ENCODE measurements around the gene DOP1A. TPM values are rescaled to one million over a fixed set of nuclear protein-coding genes. Genes with fewer than 3 reads are reported as not detected.
"Not testable (repeated sequence)": the region's sequence is repeated elsewhere in the genome, so short reads cannot be mapped to it uniquely, and the experiment has no call there.

The DOP1A gene
- total and polyA plus RNA-seq, 2 experiments from 2014 or later: 4.5 to 26.0 TPM

DNA sequence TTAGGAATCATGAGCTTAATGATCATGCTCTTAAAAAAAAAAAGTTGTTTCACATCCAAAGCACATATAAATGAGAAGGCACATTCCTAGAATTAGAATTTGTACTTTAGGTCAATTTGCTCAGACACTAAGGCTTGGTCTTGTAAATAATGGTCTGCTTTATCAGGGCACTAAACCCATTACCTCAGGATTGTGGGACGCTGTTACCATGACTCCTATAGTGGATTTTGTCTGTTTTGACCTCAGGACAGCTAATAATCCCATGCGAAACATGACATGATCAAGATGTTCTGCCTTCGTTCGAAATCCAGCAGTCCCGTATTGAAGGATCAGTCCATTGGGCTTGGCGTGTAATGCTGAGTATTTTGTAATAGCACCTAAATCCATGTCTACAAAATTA, 123.2 kb downstream of the DOP1A start:
- TF ChIP-seq, protein P1, sequence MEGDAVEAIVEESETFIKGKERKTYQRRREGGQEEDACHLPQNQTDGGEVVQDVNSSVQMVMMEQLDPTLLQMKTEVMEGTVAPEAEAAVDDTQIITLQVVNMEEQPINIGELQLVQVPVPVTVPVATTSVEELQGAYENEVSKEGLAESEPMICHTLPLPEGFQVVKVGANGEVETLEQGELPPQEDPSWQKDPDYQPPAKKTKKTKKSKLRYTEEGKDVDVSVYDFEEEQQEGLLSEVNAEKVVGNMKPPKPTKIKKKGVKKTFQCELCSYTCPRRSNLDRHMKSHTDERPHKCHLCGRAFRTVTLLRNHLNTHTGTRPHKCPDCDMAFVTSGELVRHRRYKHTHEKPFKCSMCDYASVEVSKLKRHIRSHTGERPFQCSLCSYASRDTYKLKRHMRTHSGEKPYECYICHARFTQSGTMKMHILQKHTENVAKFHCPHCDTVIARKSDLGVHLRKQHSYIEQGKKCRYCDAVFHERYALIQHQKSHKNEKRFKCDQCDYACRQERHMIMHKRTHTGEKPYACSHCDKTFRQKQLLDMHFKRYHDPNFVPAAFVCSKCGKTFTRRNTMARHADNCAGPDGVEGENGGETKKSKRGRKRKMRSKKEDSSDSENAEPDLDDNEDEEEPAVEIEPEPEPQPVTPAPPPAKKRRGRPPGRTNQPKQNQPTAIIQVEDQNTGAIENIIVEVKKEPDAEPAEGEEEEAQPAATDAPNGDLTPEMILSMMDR (IDR thresholded peaks at IDR 0.05; ENCODE audit: low read depth, low read length): no peak
- Histone ChIP-seq H3K4me3 (no peak overlapping the region), H3K9me3 (ENCODE audit: low read depth) (no peaks in the 10 kb centered on the region), H3K27me3 (no peaks in the 10 kb centered on the region), H3K4me1 (ENCODE audit: low read depth) (peaks cover 11% of the 10 kb centered on the region), H3K36me3 (peaks cover 50% of the 10 kb centered on the region), H3K27ac (no peak overlapping the region)
- no peak for DNase-seq (ENCODE audit: low read depth in 1 of 2, low spot score in 1 of 2)

DNA sequence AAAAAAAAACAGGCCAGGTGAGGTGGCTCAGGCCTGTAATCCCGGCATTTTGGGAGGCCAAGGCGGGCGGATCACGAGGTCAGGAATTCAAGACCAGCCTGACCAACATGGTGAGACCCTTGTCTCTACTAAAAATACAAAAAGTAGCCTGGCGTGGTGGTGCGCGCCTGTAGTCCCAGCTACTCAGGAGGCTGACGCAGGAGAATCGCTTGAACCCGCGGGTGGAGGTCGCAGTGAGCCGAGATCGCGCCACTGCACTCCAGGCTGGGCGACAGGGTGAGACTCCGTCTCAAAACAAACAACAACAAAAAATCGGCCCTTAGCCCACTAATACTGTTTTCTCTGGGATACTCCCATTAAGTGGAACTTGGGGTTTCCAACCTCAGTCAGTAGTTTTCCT, 124.5 kb downstream of the DOP1A start:
- peaks cover 11% of the 10 kb centered on the region for H3K4me1 ChIP-seq (ENCODE audit: low read depth)
- DNase-seq (ENCODE audit: low read depth in 1 of 2, low spot score in 1 of 2); H3K9me3 ChIP-seq (ENCODE audit: low read depth); H3K27ac ChIP-seq; H3K27me3 ChIP-seq: not testable (repeated sequence)
- H3K36me3 ChIP-seq: peaks cover 51% of the 10 kb centered on the region
- H3K4me3 ChIP-seq: peak overlapping the region; percentile 93

DNA sequence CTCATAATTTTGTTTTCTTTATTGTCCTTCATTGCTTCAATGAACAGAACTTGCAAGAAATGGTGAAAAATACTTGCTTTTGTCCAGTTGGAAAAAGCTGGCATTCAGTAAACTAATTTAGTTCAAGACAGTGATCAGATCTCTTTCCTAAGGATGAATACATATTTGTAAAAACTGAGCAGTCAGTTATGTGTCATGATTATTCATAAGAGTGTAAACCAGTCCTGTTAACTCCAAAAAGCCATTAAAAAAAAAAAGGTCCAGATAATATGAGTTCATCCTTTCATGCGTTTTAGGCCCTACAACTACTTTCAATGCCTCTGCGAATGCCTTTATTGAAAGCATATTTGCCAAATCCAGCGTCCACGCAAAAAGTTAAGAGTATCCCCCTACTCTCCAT, 125.0 kb downstream of the DOP1A start:
- peak overlapping the region; percentile 92 for H3K27ac ChIP-seq
- DNase-seq (ENCODE audit: low read depth in 1 of 2, low spot score in 1 of 2): peak in 1 of 2 donors; percentile 17

DNA sequence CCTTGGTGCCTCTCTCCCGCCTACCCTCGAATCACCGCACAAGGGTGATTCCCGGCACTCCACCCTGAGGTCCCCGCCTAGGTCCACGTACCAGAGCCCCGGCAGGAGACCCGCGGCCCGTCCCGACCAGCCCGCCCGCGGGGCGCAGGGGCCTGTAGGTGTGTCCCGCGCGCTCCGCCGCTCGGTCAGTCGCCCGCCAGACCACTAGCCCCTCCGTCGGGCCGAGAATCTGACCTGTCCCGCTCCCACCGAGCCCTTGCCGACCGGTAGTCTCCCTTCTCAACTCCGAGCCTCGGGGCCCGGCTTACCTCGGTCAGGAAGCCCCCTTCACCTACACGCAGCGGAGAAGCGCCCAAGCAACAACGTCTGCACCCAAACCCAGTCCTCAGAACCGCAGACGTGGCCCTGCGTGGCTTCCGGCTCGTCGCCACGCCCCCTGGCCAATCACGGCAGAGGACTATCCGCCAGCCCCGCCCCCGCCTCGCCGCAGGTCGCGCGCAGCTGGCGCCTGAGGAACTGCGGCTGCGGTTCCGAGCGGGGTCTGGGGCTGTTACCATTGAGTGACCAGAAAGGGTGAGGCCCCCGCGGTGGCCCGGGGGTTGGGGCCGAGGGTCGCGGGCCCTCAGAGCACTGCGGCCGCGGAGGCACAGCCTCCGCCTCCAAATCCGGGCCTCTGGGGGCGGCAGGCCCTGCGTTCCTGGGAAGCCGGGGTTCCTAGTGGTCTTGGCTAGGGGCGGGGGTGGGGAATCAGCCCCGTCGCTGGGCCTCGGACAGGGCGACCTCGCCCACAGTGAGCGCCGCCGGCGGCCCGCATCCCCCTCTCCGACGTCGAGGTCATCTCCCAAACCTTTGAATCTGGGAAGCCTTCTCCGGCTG, 125.6 kb downstream of the DOP1A start, which contains the start of the genes PGM3 and RWDD2A:
Gene PGM3 (minus strand): TSS at position 395 of the 876 bp plus-strand sequence. CDS start 2,253 bp downstream, outside the sequence.
Gene RWDD2A (plus strand): TSS at position 487 of the 876 bp plus-strand sequence. CDS start 1,095 bp downstream, outside the sequence.
- TF ChIP-seq, protein P1 (IDR thresholded peaks at IDR 0.05; ENCODE audit: low read depth, low read length): no peak
- no peaks in the 10 kb centered on the region for H3K27me3 ChIP-seq
- H3K36me3 ChIP-seq: peaks cover 44% of the 10 kb centered on the region
- DNase-seq (ENCODE audit: low read depth in 1 of 2, low spot score in 1 of 2): peak; percentile 89 to 94
- H3K27ac ChIP-seq: peak within 1 kb of the TSS; percentile 92
- H3K4me1 ChIP-seq (ENCODE audit: low read depth): peaks cover 11% of the 10 kb centered on the region
- H3K4me3 ChIP-seq: peak within 1 kb of the TSS; percentile 93
- no peaks in the 10 kb centered on the region for H3K9me3 ChIP-seq (ENCODE audit: low read depth)

More for the DNA sequence above, 125.0 kb downstream of the DOP1A start:
- Histone ChIP-seq H3K4me3 (peak overlapping the region; percentile 93), H3K27me3 (no peaks in the 10 kb centered on the region), H3K9me3 (ENCODE audit: low read depth) (no peaks in the 10 kb centered on the region), H3K36me3 (peaks cover 48% of the 10 kb centered on the region), H3K4me1 (ENCODE audit: low read depth) (peaks cover 11% of the 10 kb centered on the region)
- TF ChIP-seq, protein P1 (IDR thresholded peaks at IDR 0.05; ENCODE audit: low read depth, low read length): no peak

DNA sequence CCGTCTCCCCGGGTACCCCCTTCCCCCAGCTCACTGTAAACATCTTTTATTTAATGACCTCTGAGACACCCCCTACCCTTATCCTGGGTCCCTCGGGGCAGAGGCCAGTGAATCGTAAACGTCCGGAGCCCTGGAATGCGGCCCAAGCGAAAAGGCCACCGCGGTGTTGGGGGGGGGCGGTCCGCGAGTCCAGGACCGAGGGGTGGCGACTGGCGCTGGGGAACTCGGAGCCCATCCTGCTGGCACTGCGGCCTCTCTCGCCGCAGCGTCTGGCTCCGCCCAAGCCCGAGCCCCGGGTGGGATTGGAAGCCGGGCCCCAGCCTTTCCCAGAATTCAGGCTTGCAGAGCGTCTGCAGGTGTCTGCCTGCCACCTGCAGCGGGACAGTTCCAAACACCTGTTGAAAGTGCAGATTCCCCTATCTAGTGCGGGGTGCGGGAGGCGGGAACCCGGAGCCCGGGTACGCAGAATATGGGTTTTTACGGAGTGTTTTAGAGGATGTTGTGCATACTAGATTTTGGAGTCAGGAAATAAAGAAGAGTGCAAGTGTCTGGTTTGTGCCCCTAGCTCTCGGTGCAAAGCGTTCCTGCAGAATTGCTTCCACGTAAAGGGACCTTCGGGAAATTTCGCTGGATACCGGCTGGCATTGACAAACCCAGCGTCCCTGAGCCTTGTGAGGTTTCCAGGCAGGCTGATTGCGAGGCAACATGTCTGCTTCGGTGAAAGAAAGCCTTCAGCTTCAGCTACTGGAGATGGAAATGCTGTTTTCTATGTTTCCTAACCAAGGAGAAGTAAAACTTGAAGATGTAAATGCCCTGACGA, 126.5 kb downstream of the DOP1A start:
- Histone ChIP-seq H3K4me3 (peak overlapping the region; percentile 93), H3K9me3 (ENCODE audit: low read depth) (no peaks in the 10 kb centered on the region), H3K27ac (peak overlapping the region; percentile 92), H3K27me3 (no peaks in the 10 kb centered on the region), H3K4me1 (ENCODE audit: low read depth) (peaks cover 11% of the 10 kb centered on the region), H3K36me3 (peaks cover 37% of the 10 kb centered on the region)
- TF ChIP-seq, protein P1 (IDR thresholded peaks at IDR 0.05; ENCODE audit: low read depth, low read length): no peak
- DNase-seq (ENCODE audit: low read depth in 1 of 2, low spot score in 1 of 2): peak; percentile 22 to 68
